Lower leg skin (tissue), 4 donors: ENCODE measurements around the gene PANK3. TPM values are rescaled to one million over a fixed set of nuclear protein-coding genes. Genes with fewer than 3 reads are reported as not detected.

Experiments used
- DNase-seq, 2 donors: peaks; one replicate each; pipeline ENCODE4 v3.0.0-alpha.2; 2019; ENCODE audit warnings: low spot score in 2 of 2
- H3K4me3 ChIP-seq: fragments of 200-600 bp; sonication (generic); 2 replicates; pipeline ENCODE4 v1.5.1; 2017; ENCODE audit warnings: mild to moderate bottlenecking, low read depth; ENCODE audit not compliant: poor library complexity, severe bottlenecking
- CTCF ChIP-seq, 3 donors: fragments of 450-650 bp; IDR thresholded peaks; one replicate each; pipeline ENCODE4 v1.5.1; 2016; ENCODE audit warnings: antibody characterized with exemption in 3 of 3, mild to moderate bottlenecking in 3 of 3, moderate library complexity in 2 of 3
- POLR2A ChIP-seq, 2 donors: fragments of 450-650 bp; IDR thresholded peaks; one replicate each; pipeline ENCODE4 v1.6.1; 2016 to 2017; ENCODE audit warnings: antibody characterized with exemption in 2 of 2, mild to moderate bottlenecking in 1 of 2, moderate library complexity in 1 of 2
- WGBS, 2 donors: methylation state at CpG; one replicate each; pipeline ENCODE4 v1.1.5; 2018; 5-methylcytosine and 5-hydroxymethylcytosine counted together
- intact Hi-C: fragments of 100-400 bp; cut with DNase I; formaldehyde crosslinking; loops from one replicate; pipeline ENCODE4 v1.15.0; 2023; ENCODE audit warnings: low total_unique reads
- total RNA-seq, 4 donors: library from RNA; depleted of rRNA; stranded (reverse); fragments of >200 nt; gene quantifications; one replicate each; pipeline ENCODE4 v1.1.0, GENCODE V29; 2016

Gene PANK3
- total RNA-seq, 4 donors from 2014 or later, result 31.3 to 46.2 (median 38.2) TPM

- no peak overlapping the region for H3K4me3 ChIP-seq
- DNase-seq, result no peak
- intact Hi-C loops, result no loop called here
- TF ChIP-seq POLR2A (IDR thresholded peaks at IDR 0.05) (no peak), CTCF (IDR thresholded peaks at IDR 0.05) (no peak)
- 59 to 73% methylated on average over 6 of the region's 6 CpGs for WGBS, 2 donors
These were observed 46.9 kb downstream of the PANK3 start for GRCh38 chr5:168531987-168532864.

GRCh38 chr5:168531191-168531590, 48.0 kb downstream of the PANK3 start:
- intact Hi-C loops, result no loop called here
- 83 to 84% methylated on average over 5 of the region's 5 CpGs for WGBS, 2 donors
- no peak for DNase-seq

GRCh38 chr5:168530621-168531150, 48.5 kb downstream of the PANK3 start:
- DNase-seq, result no peak
- TF ChIP-seq POLR2A (IDR thresholded peaks at IDR 0.05) (no peak), CTCF (IDR thresholded peaks at IDR 0.05) (no peak)
- 72 to 79% methylated on average over 4 of the region's 4 CpGs for WGBS, 2 donors
- intact Hi-C loops, result no loop called here
- no peak overlapping the region for H3K4me3 ChIP-seq

More at GRCh38 chr5:168531191-168531590, 48.0 kb downstream of the PANK3 start:
- TF ChIP-seq CTCF (IDR thresholded peaks at IDR 0.05) (no peak), POLR2A (IDR thresholded peaks at IDR 0.05) (no peak)
- no peak overlapping the region for H3K4me3 ChIP-seq

GRCh38 chr5:168529374-168530234, 49.6 kb downstream of the PANK3 start:
- no peak overlapping the region for H3K4me3 ChIP-seq
- no peak for TF ChIP-seq POLR2A (IDR thresholded peaks at IDR 0.05)
- no peak for TF ChIP-seq CTCF (IDR thresholded peaks at IDR 0.05)
- DNase-seq, result no peak
- 24 to 47% methylated on average over 39 to 52 of the region's 125 CpGs for WGBS, 2 donors
- intact Hi-C loops, result no loop called here

- H3K4me3 ChIP-seq, result no peak within 1 kb of the TSS
- no peak for DNase-seq
- intact Hi-C loops, result no loop called here
- TF ChIP-seq CTCF (IDR thresholded peaks at IDR 0.05), result no peak
- no peak for TF ChIP-seq POLR2A (IDR thresholded peaks at IDR 0.05)
- WGBS, 2 donors, result 18 to 27% methylated on average over 19 to 32 of the region's 38 CpGs
These were observed 50.4 kb downstream of the PANK3 start, which contains the start of gene FBLL1 for GRCh38 chr5:168528521-168529373. TSS of gene FBLL1 (plus strand) at chr5:168529305. CDS start at chr5:168529505, 200 bp downstream.
